GM12874 (cell line): Measurements from ENCODE around the gene HACD1.

Source experiments
- CTCF ChIP-seq: IDR thresholded peaks from 2 replicates; pipeline ENCODE4 v1.5.1; 2011; ENCODE audit warnings: low read depth, mild to moderate bottlenecking, control low read depth, low read length, moderate library complexity; ENCODE audit not compliant: insufficient read depth

HACD1 gene

GRCh38 chr10:17544465-17544864, 72.7 kb downstream of the HACD1 start:
- no peak for TF ChIP-seq CTCF
